BLaER1 treated with 17β-estradiol and CSF1 and Interleukin-3, amounts not matched to agents 10 nM and 100 nM (cell line): Measurements from ENCODE around the gene KIRREL1.

ENCODE experiments used
- H3K27ac ChIP-seq, 11 experiments: shearing (Covaris generic); formaldehyde crosslinking; 2 replicates each; pipeline ENCODE4 v1.8.1; 2022
- H3K27me3 ChIP-seq, 11 experiments: shearing (Covaris generic); formaldehyde crosslinking; 2 replicates each; pipeline ENCODE4 v1.8.1; 2022
- H3K36me3 ChIP-seq, 11 experiments: shearing (Covaris generic); formaldehyde crosslinking; 2 replicates each; pipeline ENCODE4 v1.8.1; 2022
- H3K4me1 ChIP-seq, 10 experiments: shearing (Covaris generic); formaldehyde crosslinking; 2 replicates each; pipeline ENCODE4 v1.8.1; 2022
- H3K4me2 ChIP-seq, 11 experiments: shearing (Covaris generic); formaldehyde crosslinking; 2 replicates each; pipeline ENCODE4 v1.8.1; 2022
- H3K4me3 ChIP-seq, 10 experiments: shearing (Covaris generic); formaldehyde crosslinking; 2 replicates each; pipeline ENCODE4 v1.8.1; 2022
- H3K9ac ChIP-seq, 11 experiments: shearing (Covaris generic); formaldehyde crosslinking; 2 replicates each; pipeline ENCODE4 v1.8.1; 2022
- H3K9me3 ChIP-seq, 11 experiments: shearing (Covaris generic); formaldehyde crosslinking; replicated peaks in 1 of 11; 2 replicates each; pipeline ENCODE4 v1.8.1; 2022
- H4K20me1 ChIP-seq, 11 experiments: shearing (Covaris generic); formaldehyde crosslinking; 2 replicates each; pipeline ENCODE4 v1.8.1; 2022
- Cebpa-rat ChIP-seq, 11 experiments: shearing (Covaris generic); IDR thresholded peaks; 2 replicates each; pipeline ENCODE4 v1.8.1; 2022

The KIRREL1 gene

GRCh38 chr1:158054721-158055120, 61.3 kb downstream of the KIRREL1 start:
- no peak overlapping the region for H3K4me3 ChIP-seq
- H4K20me1 ChIP-seq: peaks cover 0 to 59% (median 25%) of the 10 kb centered on the region in 11 experiments; a peak in 12 of 22 replicates
- no peak for TF ChIP-seq Cebpa-rat (IDR thresholded peaks at IDR 0.05)
- peak overlapping the region in 7 of 11 experiments; percentile 49 to 79 (median 63); a peak in 9 of 22 replicates for H3K4me2 ChIP-seq
- no peak overlapping the region for H3K9ac ChIP-seq
- H3K27ac ChIP-seq: no peak overlapping the region
- peaks cover 16 to 51% (median 23%) of the 10 kb centered on the region in 10 experiments for H3K4me1 ChIP-seq
- H3K36me3 ChIP-seq: peaks cover 0 to 14% (median 3%) of the 10 kb centered on the region in 11 experiments; a peak in 5 of 22 replicates
- H3K27me3 ChIP-seq: no peaks in the 10 kb centered on the region
- no peaks in the 10 kb centered on the region for H3K9me3 ChIP-seq

GRCh38 chr1:158055854-158056253, 62.4 kb downstream of the KIRREL1 start:
- H3K4me1 ChIP-seq: peaks cover 16 to 51% (median 23%) of the 10 kb centered on the region in 10 experiments
- no peaks in the 10 kb centered on the region for H3K27me3 ChIP-seq
- H3K4me2 ChIP-seq: peak overlapping the region; percentile 42 to 79 (median 63)
- peak overlapping the region in 7 of 11 experiments; percentile 13 to 55 (median 42); a peak in 11 of 22 replicates for H3K27ac ChIP-seq
- H4K20me1 ChIP-seq: peaks cover 5 to 58% (median 26%) of the 10 kb centered on the region in 11 experiments; a peak in 12 of 22 replicates
- peak overlapping the region in 2 of 11 experiments; percentile 18 to 28; a peak in 2 of 22 replicates for H3K9ac ChIP-seq
- no peaks in the 10 kb centered on the region for H3K9me3 ChIP-seq
- no peak overlapping the region for H3K4me3 ChIP-seq
- H3K36me3 ChIP-seq: peaks cover 0 to 13% (median 3%) of the 10 kb centered on the region in 11 experiments; a peak in 4 of 22 replicates
- no peak for TF ChIP-seq Cebpa-rat (IDR thresholded peaks at IDR 0.05)

- Histone ChIP-seq H3K27ac (peak overlapping the region in 7 of 11 experiments; percentile 13 to 55 (median 42); a peak in 10 of 22 replicates), H3K9me3 (no peaks in the 10 kb centered on the region), H4K20me1 (peaks cover 5 to 62% (median 32%) of the 10 kb centered on the region in 11 experiments; a peak in 14 of 22 replicates), H3K4me3 (no peak overlapping the region), H3K9ac (peak overlapping the region in 1 of 11 experiments; percentile 18; a peak in 1 of 22 replicates), H3K27me3 (no peaks in the 10 kb centered on the region), H3K36me3 (peaks cover 0 to 13% (median 0%) of the 10 kb centered on the region in 11 experiments; a peak in 3 of 22 replicates), H3K4me1 (peaks cover 16 to 51% (median 23%) of the 10 kb centered on the region in 10 experiments), H3K4me2 (peak overlapping the region; percentile 42 to 79 (median 63); a peak in 18 of 22 replicates)
- TF ChIP-seq Cebpa-rat (IDR thresholded peaks at IDR 0.05): no peak
Measured at GRCh38 chr1:158056498-158056897, 63.1 kb downstream of the KIRREL1 start.

GRCh38 chr1:158058237-158058985, 65.0 kb downstream of the KIRREL1 start:
- H3K9me3 ChIP-seq: no peaks in the 10 kb centered on the region
- TF ChIP-seq Cebpa-rat (IDR thresholded peaks at IDR 0.05): no peak
- peaks cover 16 to 44% (median 23%) of the 10 kb centered on the region in 10 experiments for H3K4me1 ChIP-seq
- H3K4me2 ChIP-seq: no peak overlapping the region
- peaks cover 5 to 78% (median 44%) of the 10 kb centered on the region in 11 experiments; a peak in 14 of 22 replicates for H4K20me1 ChIP-seq
- H3K27ac ChIP-seq: no peak overlapping the region
- H3K27me3 ChIP-seq: no peaks in the 10 kb centered on the region
- no peak overlapping the region for H3K4me3 ChIP-seq
- H3K36me3 ChIP-seq: peaks cover 0 to 17% (median 6%) of the 10 kb centered on the region in 11 experiments; a peak in 5 of 22 replicates
- no peak overlapping the region for H3K9ac ChIP-seq

- H3K27me3 ChIP-seq: no peaks in the 10 kb centered on the region
- peaks cover 5 to 85% (median 37%) of the 10 kb centered on the region in 11 experiments; a peak in 14 of 22 replicates for H4K20me1 ChIP-seq
- H3K4me1 ChIP-seq: peaks cover 16 to 41% (median 20%) of the 10 kb centered on the region in 10 experiments
- no peak overlapping the region for H3K4me3 ChIP-seq
- no peak overlapping the region for H3K9ac ChIP-seq
- no peaks in the 10 kb centered on the region for H3K9me3 ChIP-seq
- H3K4me2 ChIP-seq: no peak overlapping the region
- peaks cover 0 to 19% (median 0%) of the 10 kb centered on the region in 11 experiments; a peak in 5 of 22 replicates for H3K36me3 ChIP-seq
- no peak for TF ChIP-seq Cebpa-rat (IDR thresholded peaks at IDR 0.05)
- no peak overlapping the region for H3K27ac ChIP-seq
Measured at GRCh38 chr1:158059984-158060383, 66.5 kb downstream of the KIRREL1 start.

GRCh38 chr1:158062174-158062573, 68.7 kb downstream of the KIRREL1 start:
- Histone ChIP-seq H3K36me3 (peaks cover 0 to 15% (median 0%) of the 10 kb centered on the region in 11 experiments; a peak in 6 of 22 replicates), H3K4me1 (peaks cover 0 to 23% (median 3%) of the 10 kb centered on the region in 10 experiments; a peak in 10 of 20 replicates), H3K4me2 (no peak overlapping the region), H3K9ac (no peak overlapping the region), H4K20me1 (peaks cover 0 to 85% (median 30%) of the 10 kb centered on the region in 11 experiments; a peak in 14 of 22 replicates), H3K9me3 (no peaks in the 10 kb centered on the region), H3K27me3 (no peaks in the 10 kb centered on the region), H3K27ac (no peak overlapping the region), H3K4me3 (no peak overlapping the region)
- TF ChIP-seq Cebpa-rat (IDR thresholded peaks at IDR 0.05): no peak

DNA sequence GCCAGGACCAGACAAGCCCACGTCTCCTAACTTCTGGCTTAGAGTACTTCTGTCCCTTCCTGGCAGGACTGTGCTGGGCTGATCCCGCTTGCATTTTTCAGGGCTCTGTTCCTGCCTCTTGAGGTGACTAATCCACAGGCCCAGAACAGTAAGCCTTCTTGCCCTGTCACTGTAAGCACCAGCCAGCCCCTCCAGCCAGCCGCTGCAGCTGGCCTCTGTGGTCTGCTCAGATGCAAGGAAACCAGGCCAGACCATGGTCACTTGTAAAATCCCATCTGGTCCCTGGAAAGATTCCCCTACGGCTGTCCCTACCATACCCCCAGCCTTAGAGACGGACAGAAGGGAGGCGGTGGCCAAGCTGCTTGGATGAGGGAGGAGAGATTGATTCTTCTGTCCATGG, 74.2 kb downstream of the KIRREL1 start:
- no peak overlapping the region for H3K9ac ChIP-seq
- TF ChIP-seq Cebpa-rat (IDR thresholded peaks at IDR 0.05): no peak
- no peak overlapping the region for H3K27ac ChIP-seq
- peaks cover 0 to 11% (median 6%) of the 10 kb centered on the region in 10 experiments; a peak in 9 of 20 replicates for H3K4me1 ChIP-seq
- no peaks in the 10 kb centered on the region for H3K9me3 ChIP-seq
- no peak overlapping the region for H3K4me3 ChIP-seq
- no peak overlapping the region for H3K4me2 ChIP-seq
- H3K27me3 ChIP-seq: no peaks in the 10 kb centered on the region
- H4K20me1 ChIP-seq: peaks cover 9 to 84% (median 22%) of the 10 kb centered on the region in 11 experiments; a peak in 16 of 22 replicates
- H3K36me3 ChIP-seq: peaks cover 0 to 13% (median 0%) of the 10 kb centered on the region in 11 experiments; a peak in 7 of 22 replicates

GRCh38 chr1:158068918-158069317, 75.5 kb downstream of the KIRREL1 start:
- Histone ChIP-seq H3K36me3 (peaks cover 0 to 11% (median 0%) of the 10 kb centered on the region in 11 experiments; a peak in 8 of 22 replicates), H3K4me2 (no peak overlapping the region), H3K9ac (no peak overlapping the region), H4K20me1 (peaks cover 9 to 82% (median 22%) of the 10 kb centered on the region in 11 experiments; a peak in 16 of 22 replicates), H3K4me3 (no peak overlapping the region), H3K27ac (no peak overlapping the region), H3K9me3 (no peaks in the 10 kb centered on the region), H3K27me3 (no peaks in the 10 kb centered on the region), H3K4me1 (peaks cover 0 to 11% (median 6%) of the 10 kb centered on the region in 10 experiments; a peak in 9 of 20 replicates)
- no peak for TF ChIP-seq Cebpa-rat (IDR thresholded peaks at IDR 0.05)

GRCh38 chr1:158071138-158071537, 77.7 kb downstream of the KIRREL1 start:
- Histone ChIP-seq H3K4me1 (peaks cover 0 to 12% (median 5%) of the 10 kb centered on the region in 10 experiments; a peak in 13 of 20 replicates), H3K36me3 (peaks cover 0 to 18% (median 0%) of the 10 kb centered on the region in 11 experiments; a peak in 9 of 22 replicates), H3K27me3 (no peaks in the 10 kb centered on the region), H3K4me2 (no peak overlapping the region), H3K4me3 (no peak overlapping the region), H3K9me3 (no peaks in the 10 kb centered on the region), H4K20me1 (peaks cover 12 to 87% (median 28%) of the 10 kb centered on the region in 11 experiments; a peak in 17 of 22 replicates), H3K9ac (no peak overlapping the region), H3K27ac (no peak overlapping the region)
- TF ChIP-seq Cebpa-rat (IDR thresholded peaks at IDR 0.05): no peak
